ENCODE measurements around the gene TNFAIP2.

TNFAIP2 gene

GRCh38 chr14:103094406-103095209 lies 28.7 kb upstream of the TNFAIP2 start, which contains the start of gene EXOC3L4:
TSS of gene EXOC3L4 (plus strand) at chr14:103094725. CDS start at chr14:103100220, 5,495 bp downstream.
- no peak for DNase-seq (ENCODE audit: low read depth)

- DNase-seq (ENCODE audit: low read depth) = no peak
These were observed 28.0 kb upstream of the TNFAIP2 start for GRCh38 chr14:103095210-103095778.

GRCh38 chr14:103096387-103096786 lies 26.9 kb upstream of the TNFAIP2 start:
- DNase-seq (ENCODE audit: low read depth) = no peak

GRCh38 chr14:103097244-103097993 lies 25.8 kb upstream of the TNFAIP2 start:
- no peak for DNase-seq (ENCODE audit: low read depth)

GRCh38 chr14:103097994-103098957 lies 25.0 kb upstream of the TNFAIP2 start:
- no peak for DNase-seq (ENCODE audit: low read depth)

GRCh38 chr14:103099081-103099732 lies 24.1 kb upstream of the TNFAIP2 start:
- DNase-seq (ENCODE audit: low read depth) = no peak

- DNase-seq (ENCODE audit: low read depth) = no peak
These were observed 23.5 kb upstream of the TNFAIP2 start for GRCh38 chr14:103099733-103100280.

- no peak for DNase-seq (ENCODE audit: low read depth)
These were observed 22.8 kb upstream of the TNFAIP2 start for GRCh38 chr14:103100281-103101121.

GRCh38 chr14:103101257-103101962 lies 21.9 kb upstream of the TNFAIP2 start:
- no peak for DNase-seq (ENCODE audit: low read depth)

- DNase-seq (ENCODE audit: low read depth) = no peak
These were observed 21.1 kb upstream of the TNFAIP2 start for GRCh38 chr14:103101963-103102688.

- DNase-seq (ENCODE audit: low read depth) = no peak
These were observed 20.5 kb upstream of the TNFAIP2 start for GRCh38 chr14:103102689-103103260.

- DNase-seq (ENCODE audit: low read depth) = no peak
These were observed 19.5 kb upstream of the TNFAIP2 start for GRCh38 chr14:103103461-103104388.

- no peak for DNase-seq (ENCODE audit: low read depth)
These were observed 18.9 kb upstream of the TNFAIP2 start for GRCh38 chr14:103104389-103104653.

- DNase-seq (ENCODE audit: low read depth) = peak; percentile 49
These were observed 18.4 kb upstream of the TNFAIP2 start for GRCh38 chr14:103104654-103105452.

GRCh38 chr14:103105580-103106150 lies 17.6 kb upstream of the TNFAIP2 start:
- DNase-seq (ENCODE audit: low read depth) = no peak

- DNase-seq (ENCODE audit: low read depth) = no peak
These were observed 15.8 kb upstream of the TNFAIP2 start for GRCh38 chr14:103107455-103107854.
